Parathyroid adenoma (tissue), 2 donors: ENCODE measurements around the gene PRKCQ.
"Not testable (repeated sequence)": the region's sequence is repeated elsewhere in the genome, so short reads cannot be mapped to it uniquely, and the experiment has no call there.

Experiments used
- H2AFZ ChIP-seq: fragments of 300-600 bp; sonication (generic); one replicate; pipeline ENCODE4 v1.7.0; 2017; ENCODE audit warnings: antibody characterized with exemption, mild to moderate bottlenecking
- H3K27ac ChIP-seq: fragments of 300-600 bp; sonication (generic); one replicate; pipeline ENCODE4 v1.7.0; 2017
- H3K27me3 ChIP-seq: fragments of 300-600 bp; sonication (generic); one replicate; pipeline ENCODE4 v1.7.0; 2017; ENCODE audit warnings: low read length; ENCODE audit not compliant: control insufficient read depth, insufficient read depth
- H3K36me3 ChIP-seq: fragments of 300-600 bp; sonication (generic); one replicate; pipeline ENCODE4 v1.7.0; 2017; ENCODE audit warnings: low read length; ENCODE audit not compliant: control insufficient read depth, insufficient read depth
- H3K4me1 ChIP-seq: fragments of 300-600 bp; sonication (generic); one replicate; pipeline ENCODE4 v1.7.0; 2017; ENCODE audit warnings: control low read depth
- H3K4me2 ChIP-seq: fragments of 300-600 bp; sonication (generic); one replicate; pipeline ENCODE4 v1.7.0; 2017; ENCODE audit warnings: low read length
- H3K4me3 ChIP-seq: fragments of 300-600 bp; sonication (generic); one replicate; pipeline ENCODE4 v1.7.0; 2017; ENCODE audit warnings: low read depth, low read length
- H3K79me2 ChIP-seq: fragments of 300-600 bp; sonication (generic); one replicate; pipeline ENCODE4 v1.7.0; 2017; ENCODE audit warnings: control low read depth
- H3K9ac ChIP-seq: fragments of 300-600 bp; sonication (generic); one replicate; pipeline ENCODE4 v1.7.0; 2017; ENCODE audit warnings: mild to moderate bottlenecking
- H3K9me3 ChIP-seq: fragments of 300-600 bp; sonication (generic); one replicate; pipeline ENCODE4 v1.7.0; 2017; ENCODE audit warnings: low read length; ENCODE audit not compliant: control insufficient read depth
- TF ChIP-seq, protein P1 (sequence below): fragments of 300-600 bp; sonication (generic); IDR thresholded peaks from one replicate; pipeline ENCODE4 v1.7.0; 2017; ENCODE audit warnings: antibody characterized with exemption, mild to moderate bottlenecking
- donor health status: primary hyperparathyroidism.

PRKCQ gene

DNA sequence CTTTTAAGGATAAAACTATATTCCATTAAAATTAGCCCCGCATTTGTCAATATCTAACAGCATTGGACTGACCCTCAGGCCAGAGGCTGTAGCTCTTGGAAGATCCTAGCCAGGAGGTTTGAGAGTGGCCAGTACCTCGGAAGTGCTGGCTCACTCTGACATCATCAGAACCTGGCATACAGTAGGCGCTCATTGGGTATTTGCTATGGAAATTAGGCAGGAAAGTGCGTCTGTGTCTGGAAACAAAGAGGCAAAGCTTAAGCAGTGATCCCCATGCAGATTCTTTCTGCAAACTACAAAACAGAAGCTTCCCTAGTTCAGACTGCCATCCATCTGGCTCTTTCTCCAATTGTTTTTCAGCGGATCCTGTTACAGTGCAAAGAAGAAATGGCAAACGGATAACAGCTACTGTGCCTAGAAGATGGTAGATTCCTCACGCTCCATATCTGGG, 1.7 kb upstream of the PRKCQ start:
- TF ChIP-seq, protein P1, sequence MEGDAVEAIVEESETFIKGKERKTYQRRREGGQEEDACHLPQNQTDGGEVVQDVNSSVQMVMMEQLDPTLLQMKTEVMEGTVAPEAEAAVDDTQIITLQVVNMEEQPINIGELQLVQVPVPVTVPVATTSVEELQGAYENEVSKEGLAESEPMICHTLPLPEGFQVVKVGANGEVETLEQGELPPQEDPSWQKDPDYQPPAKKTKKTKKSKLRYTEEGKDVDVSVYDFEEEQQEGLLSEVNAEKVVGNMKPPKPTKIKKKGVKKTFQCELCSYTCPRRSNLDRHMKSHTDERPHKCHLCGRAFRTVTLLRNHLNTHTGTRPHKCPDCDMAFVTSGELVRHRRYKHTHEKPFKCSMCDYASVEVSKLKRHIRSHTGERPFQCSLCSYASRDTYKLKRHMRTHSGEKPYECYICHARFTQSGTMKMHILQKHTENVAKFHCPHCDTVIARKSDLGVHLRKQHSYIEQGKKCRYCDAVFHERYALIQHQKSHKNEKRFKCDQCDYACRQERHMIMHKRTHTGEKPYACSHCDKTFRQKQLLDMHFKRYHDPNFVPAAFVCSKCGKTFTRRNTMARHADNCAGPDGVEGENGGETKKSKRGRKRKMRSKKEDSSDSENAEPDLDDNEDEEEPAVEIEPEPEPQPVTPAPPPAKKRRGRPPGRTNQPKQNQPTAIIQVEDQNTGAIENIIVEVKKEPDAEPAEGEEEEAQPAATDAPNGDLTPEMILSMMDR, result no peak
- no peak overlapping the region for H2AFZ ChIP-seq
- no peaks in the 10 kb centered on the region for H3K4me1 ChIP-seq
- no peaks in the 10 kb centered on the region for H3K79me2 ChIP-seq
- no peak overlapping the region for H3K9ac ChIP-seq
- H3K27ac ChIP-seq, result no peak overlapping the region
- H3K27me3 ChIP-seq, result no peaks in the 10 kb centered on the region
- H3K4me2 ChIP-seq, result no peak overlapping the region
- no peak overlapping the region for H3K4me3 ChIP-seq
- H3K9me3 ChIP-seq, result no peaks in the 10 kb centered on the region
- no peaks in the 10 kb centered on the region for H3K36me3 ChIP-seq

DNA sequence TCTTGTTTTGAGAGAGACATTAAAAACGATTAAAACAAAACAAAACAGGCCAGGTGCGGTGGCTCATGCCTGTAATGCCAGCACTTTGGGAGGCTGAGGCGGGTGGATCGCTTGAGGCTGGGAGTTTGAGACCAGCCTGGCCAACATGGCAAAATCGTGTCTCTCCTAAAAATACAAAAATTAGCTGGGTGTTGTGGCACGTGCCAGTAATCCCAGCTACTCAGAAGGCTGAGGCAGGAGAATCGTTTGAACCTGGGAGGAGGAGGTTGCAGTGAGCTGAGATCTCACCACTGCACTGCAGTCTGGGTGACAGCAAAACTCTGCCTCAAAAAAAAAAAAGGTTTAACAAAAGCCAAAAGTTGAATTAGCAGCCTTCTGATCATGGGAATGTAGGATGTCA, 1.1 kb upstream of the PRKCQ start:
- not testable (repeated sequence) for H3K27ac ChIP-seq, H3K4me1 ChIP-seq, H3K9ac ChIP-seq, H3K36me3 ChIP-seq, H3K79me2 ChIP-seq, H3K27me3 ChIP-seq, H2AFZ ChIP-seq, H3K9me3 ChIP-seq
- Histone ChIP-seq H3K4me3 (peak overlapping the region; percentile 57), H3K4me2 (peak overlapping the region; percentile 81)

DNA sequence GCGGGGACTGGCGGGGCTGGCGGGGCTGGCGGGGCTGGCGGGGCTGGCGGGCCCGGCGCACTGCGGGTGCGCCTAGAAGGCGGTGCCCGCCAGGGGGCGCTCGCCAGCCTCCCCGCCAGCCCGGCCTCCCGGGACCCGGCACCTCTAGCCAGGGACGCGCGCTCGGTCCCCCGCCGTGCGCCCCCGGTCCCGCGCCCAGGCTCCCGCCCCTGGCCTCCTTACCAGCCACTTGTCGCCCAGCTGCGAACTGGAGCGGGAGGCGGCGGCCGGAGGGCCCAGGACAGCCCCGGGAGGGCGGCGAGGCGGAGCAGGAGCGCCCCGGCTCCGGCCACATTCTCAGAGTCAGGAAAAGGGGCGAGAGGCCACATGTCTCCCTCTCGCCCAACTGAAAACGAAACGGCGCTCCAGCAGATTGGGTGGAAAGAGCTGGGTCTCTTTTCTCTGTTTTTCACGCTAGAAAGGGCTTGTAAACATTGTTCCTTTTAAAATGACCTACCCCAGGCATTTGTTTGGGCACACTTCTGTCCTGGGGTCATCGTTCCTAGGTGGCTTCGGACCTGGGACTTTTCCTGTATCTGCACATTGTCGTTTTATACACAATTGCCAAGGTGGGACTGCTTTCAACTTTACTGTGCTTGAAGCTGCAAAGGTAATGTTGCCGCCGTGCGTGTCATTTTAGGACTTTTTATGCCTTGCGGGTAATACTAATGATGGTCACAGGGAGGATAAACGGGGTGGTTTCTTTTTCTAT, 378 bp upstream of the PRKCQ start:
- no peaks in the 10 kb centered on the region for H3K27me3 ChIP-seq
- no peaks in the 10 kb centered on the region for H3K79me2 ChIP-seq
- H3K4me2 ChIP-seq, result peak overlapping the region; percentile 81
- H2AFZ ChIP-seq, result peak overlapping the region; percentile 79
- peak overlapping the region; percentile 57 for H3K4me3 ChIP-seq
- H3K9me3 ChIP-seq, result no peaks in the 10 kb centered on the region
- no peaks in the 10 kb centered on the region for H3K4me1 ChIP-seq
- H3K36me3 ChIP-seq, result no peaks in the 10 kb centered on the region
- H3K27ac ChIP-seq, result no peak overlapping the region
- no peak overlapping the region for H3K9ac ChIP-seq
- TF ChIP-seq, protein P1, result no peak

DNA sequence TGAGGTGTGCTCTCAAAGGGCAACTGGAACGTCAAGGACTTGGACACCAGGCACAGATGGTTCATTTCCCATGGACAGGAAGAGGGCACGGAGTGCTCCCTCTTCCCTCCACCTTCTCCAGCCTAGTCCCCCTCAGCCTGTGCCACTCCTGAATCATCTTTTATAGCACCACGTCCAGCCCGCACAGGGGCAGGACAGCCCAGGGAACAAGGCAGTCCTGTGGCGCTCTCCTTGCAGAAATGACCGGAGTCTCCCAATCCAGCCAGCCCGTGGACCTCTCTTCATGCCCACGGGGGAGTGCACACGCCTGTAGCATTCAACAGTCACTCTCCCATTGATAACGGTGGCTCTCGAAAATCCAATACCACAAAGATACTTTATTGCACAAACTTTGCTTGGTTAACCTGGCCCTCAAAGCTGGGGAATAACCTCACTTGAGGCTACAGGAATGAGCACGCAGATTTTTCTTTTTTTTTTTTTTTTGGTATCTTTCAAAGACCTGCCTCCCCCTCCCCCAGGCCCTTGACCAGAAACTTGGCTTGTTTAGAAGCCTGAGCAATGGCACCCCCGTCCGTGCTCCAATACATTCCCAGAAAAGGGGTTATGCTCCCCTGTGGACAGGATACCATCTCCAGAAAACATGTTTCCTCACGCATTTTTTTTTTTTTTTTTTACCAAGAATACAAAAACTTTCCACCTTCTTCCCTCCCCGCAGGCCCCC, 733 bp downstream of the PRKCQ start:
- H3K9me3 ChIP-seq, result no peaks in the 10 kb centered on the region
- H2AFZ ChIP-seq, result no peak overlapping the region
- no peak overlapping the region for H3K27ac ChIP-seq
- H3K4me2 ChIP-seq, result peak overlapping the region; percentile 61
- no peak overlapping the region for H3K9ac ChIP-seq
- peak overlapping the region; percentile 34 for H3K4me3 ChIP-seq
- no peaks in the 10 kb centered on the region for H3K36me3 ChIP-seq
- no peaks in the 10 kb centered on the region for H3K4me1 ChIP-seq
- no peaks in the 10 kb centered on the region for H3K79me2 ChIP-seq
- TF ChIP-seq, protein P1, result no peak
- no peaks in the 10 kb centered on the region for H3K27me3 ChIP-seq

DNA sequence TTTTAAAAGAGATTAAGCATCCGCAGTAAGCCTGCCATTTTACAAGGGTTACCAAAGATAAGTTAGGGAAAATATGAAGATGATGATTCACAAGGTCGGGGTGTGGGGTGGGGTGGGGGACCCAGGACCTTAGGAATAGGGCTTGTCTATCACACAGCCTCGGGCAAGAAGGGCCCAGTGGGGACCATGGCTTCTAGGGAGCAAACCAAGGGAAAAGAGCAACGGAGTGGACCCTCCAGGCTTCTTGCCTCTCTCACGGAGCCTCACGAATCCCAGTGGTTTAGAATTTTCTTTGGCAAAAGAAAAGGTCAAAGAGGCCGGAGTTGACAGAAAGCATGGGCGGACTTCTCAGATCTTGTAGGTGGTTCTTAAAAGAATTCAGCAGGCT, 1.3 kb downstream of the PRKCQ start:
- H3K4me3 ChIP-seq, result no peak overlapping the region
- no peaks in the 10 kb centered on the region for H3K4me1 ChIP-seq
- H3K27me3 ChIP-seq, result no peaks in the 10 kb centered on the region
- no peaks in the 10 kb centered on the region for H3K36me3 ChIP-seq
- H3K4me2 ChIP-seq, result no peak overlapping the region
- H3K79me2 ChIP-seq, result no peaks in the 10 kb centered on the region
- no peak overlapping the region for H2AFZ ChIP-seq
- H3K27ac ChIP-seq, result no peak overlapping the region
- H3K9me3 ChIP-seq, result no peaks in the 10 kb centered on the region
- TF ChIP-seq, protein P1, result no peak
- H3K9ac ChIP-seq, result no peak overlapping the region
